Naive B cell (primary cell): ENCODE data around the gene XPR1. TPM values are rescaled to one million over a fixed set of nuclear protein-coding genes. Genes with fewer than 3 reads are reported as not detected.

Source experiments
- ATAC-seq, 2 donors: fragments of 150-1000 bp; cut with Tn5 transposase; 2 replicates each; pipeline ENCODE4 v1.10.0; 2021; ENCODE audit warnings: low read depth in 2 of 2, mild to moderate bottlenecking in 2 of 2, moderate library complexity in 2 of 2
- DNase-seq: peaks from one replicate; pipeline ENCODE4 v3.0.0; 2022
- H3K27ac Mint-ChIP-seq, 6 donors: one replicate each; pipeline ENCODE4 v1.8.0; 2020 to 2022; ENCODE audit warnings: mild to moderate bottlenecking in 6 of 6, mixed read lengths in 6 of 6, moderate library complexity in 5 of 6, inconsistent platforms in 2 of 6
- H3K27me3 Mint-ChIP-seq, 3 donors: one replicate each; pipeline ENCODE4 v1.8.0; 2021 to 2022; ENCODE audit warnings: mixed read lengths in 3 of 3, mild to moderate bottlenecking in 1 of 3
- H3K36me3 Mint-ChIP-seq, 2 donors: one replicate each; pipeline ENCODE4 v1.8.0; 2020 to 2022; ENCODE audit warnings: mixed read lengths in 2 of 2, inconsistent platforms in 1 of 2, mild to moderate bottlenecking in 1 of 2
- H3K4me1 Mint-ChIP-seq, 3 donors: one replicate each; pipeline ENCODE4 v1.8.0; 2020 to 2022; ENCODE audit warnings: mixed read lengths in 3 of 3, inconsistent platforms in 1 of 3, mild to moderate bottlenecking in 1 of 3, moderate library complexity in 1 of 3
- H3K4me3 Mint-ChIP-seq, 8 donors: one replicate each; pipeline ENCODE4 v1.8.0; 2020 to 2022; ENCODE audit warnings: mild to moderate bottlenecking in 8 of 8, mixed read lengths in 8 of 8, moderate library complexity in 8 of 8, inconsistent platforms in 2 of 8
- H3K9me3 Mint-ChIP-seq, 7 donors: one replicate each; pipeline ENCODE4 v1.8.0; 2020 to 2022; ENCODE audit warnings: mixed read lengths in 7 of 7, mild to moderate bottlenecking in 5 of 7, inconsistent platforms in 2 of 7, moderate library complexity in 1 of 7
- polyA plus RNA-seq, 6 donors: library from polyadenylated mRNA; unstranded; fragments of 300-500 nt; fragmentation: Illumina TruSeq; gene quantifications; one replicate each; pipeline ENCODE4 v1.2.3, GENCODE V29; 2021; ENCODE audit warnings: low read depth in 6 of 6

XPR1 gene
- polyA plus RNA-seq, 6 donors from 2014 or later = 2.3 to 6.0 (median 4.9) TPM

DNA sequence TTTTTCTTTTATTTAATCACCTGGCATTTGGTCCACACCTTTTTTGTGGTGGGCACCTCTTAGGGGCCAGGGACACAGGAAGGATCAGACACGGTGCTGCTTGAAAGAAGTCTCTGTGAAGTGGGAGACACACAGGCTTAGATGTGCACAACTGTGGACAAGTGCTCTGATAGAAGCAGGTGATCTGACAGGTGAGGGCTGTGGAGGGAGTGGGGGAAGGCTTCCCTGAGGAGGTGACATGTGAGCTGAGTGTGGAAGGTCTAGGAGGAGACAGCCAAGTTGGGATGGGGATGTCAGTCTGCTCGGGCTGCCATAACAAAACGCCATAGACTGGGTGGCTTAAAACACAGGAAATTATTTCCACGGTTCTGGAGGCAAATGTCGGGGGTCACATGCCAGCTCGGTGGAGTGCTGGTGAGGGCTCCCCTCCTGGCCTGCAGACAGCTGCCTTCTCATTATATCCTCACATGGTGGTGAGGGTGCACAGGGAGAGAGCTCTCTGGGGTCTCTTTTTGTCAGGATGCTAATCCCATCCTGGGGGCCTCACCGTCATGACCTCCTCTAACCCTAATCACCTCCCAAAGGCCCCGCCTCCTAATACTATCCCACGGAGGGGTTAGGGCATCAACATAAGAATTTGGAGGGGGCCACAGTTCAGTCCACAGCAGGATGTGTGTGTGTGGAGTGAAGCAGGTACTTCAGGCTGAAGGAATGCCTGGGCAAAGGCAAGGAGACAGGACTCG, 275.7 kb downstream of the XPR1 start:
- Mint-ChIP-seq H3K27me3 (peaks cover 18 to 27% (median 22%) of the 10 kb centered on the region in 3 donors), H3K36me3 (no peaks in the 10 kb centered on the region), H3K4me3 (no peak overlapping the region), H3K27ac (no peak overlapping the region), H3K9me3 (peaks cover 0 to 7% (median 3%) of the 10 kb centered on the region in 7 donors), H3K4me1 (peaks cover 0 to 13% (median 8%) of the 10 kb centered on the region in 3 donors)
- no peak for ATAC-seq
- no peak for DNase-seq

DNA sequence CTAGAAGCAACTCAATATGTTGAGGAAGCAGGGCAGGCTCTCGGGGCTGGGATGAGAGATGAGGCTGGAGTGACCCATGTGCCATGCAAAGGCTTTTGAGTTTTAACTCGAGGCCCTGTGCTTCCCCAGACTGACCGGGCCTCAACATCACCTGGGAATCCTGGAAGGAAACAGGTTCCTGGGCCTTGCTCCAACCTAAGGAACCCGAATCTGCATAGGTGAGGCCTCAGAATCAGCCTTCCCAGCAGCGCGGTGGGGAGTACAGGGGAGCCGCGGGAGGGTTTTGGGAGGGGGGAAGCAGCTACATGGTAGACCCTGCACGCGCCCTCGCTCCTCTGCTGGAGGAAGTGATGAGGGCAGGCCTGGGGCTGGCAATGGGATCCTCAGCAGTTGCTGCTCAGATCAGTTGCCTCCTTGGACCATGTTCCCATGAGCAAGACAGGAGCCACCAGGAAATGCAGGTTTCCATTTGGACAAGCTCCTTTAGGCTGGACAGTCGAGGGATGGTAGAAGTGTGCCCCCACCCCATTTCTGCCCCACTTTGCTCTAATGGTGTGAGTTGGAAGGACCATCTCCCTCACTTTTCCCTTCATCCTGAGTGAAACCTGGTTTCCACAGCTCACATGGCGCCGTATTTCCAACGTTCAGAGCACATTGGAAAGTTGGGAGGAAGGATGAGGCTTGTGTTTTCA, 276.4 kb downstream of the XPR1 start:
- no peak overlapping the region for H3K4me3 Mint-ChIP-seq
- H3K27me3 Mint-ChIP-seq = peaks cover 18 to 27% (median 22%) of the 10 kb centered on the region in 3 donors
- H3K27ac Mint-ChIP-seq = no peak overlapping the region
- H3K4me1 Mint-ChIP-seq = peaks cover 0 to 13% (median 8%) of the 10 kb centered on the region in 3 donors
- H3K9me3 Mint-ChIP-seq = peaks cover 0 to 7% (median 3%) of the 10 kb centered on the region in 7 donors
- DNase-seq = no peak
- no peaks in the 10 kb centered on the region for H3K36me3 Mint-ChIP-seq
- no peak for ATAC-seq

DNA sequence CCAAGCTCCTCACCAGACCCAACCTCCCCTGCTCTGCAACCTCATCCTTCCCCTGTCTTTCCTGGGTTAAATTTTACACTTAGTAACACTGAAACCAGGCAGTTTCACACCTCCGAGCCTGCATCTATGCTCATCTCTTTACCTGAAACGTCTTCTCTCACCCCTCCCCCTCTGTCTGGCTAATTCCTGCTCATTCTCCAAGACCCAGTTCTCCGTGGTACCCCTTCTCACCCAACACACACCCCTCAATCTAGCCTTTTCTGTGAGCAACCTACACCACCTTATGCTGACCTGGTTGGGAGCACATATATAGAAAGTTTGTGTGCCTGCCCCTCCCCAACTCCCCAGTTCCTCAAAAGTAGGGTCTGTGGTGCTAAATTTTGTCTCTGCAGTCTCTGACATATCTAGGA, 277.2 kb downstream of the XPR1 start:
- no peak overlapping the region for H3K4me3 Mint-ChIP-seq
- DNase-seq (no peak), ATAC-seq (no peak)
- peaks cover 0 to 7% (median 3%) of the 10 kb centered on the region in 7 donors for H3K9me3 Mint-ChIP-seq
- H3K4me1 Mint-ChIP-seq = peaks cover 0 to 13% (median 12%) of the 10 kb centered on the region in 3 donors
- H3K36me3 Mint-ChIP-seq = no peaks in the 10 kb centered on the region
- H3K27me3 Mint-ChIP-seq = peaks cover 23 to 35% (median 28%) of the 10 kb centered on the region in 3 donors
- no peak overlapping the region for H3K27ac Mint-ChIP-seq

DNA sequence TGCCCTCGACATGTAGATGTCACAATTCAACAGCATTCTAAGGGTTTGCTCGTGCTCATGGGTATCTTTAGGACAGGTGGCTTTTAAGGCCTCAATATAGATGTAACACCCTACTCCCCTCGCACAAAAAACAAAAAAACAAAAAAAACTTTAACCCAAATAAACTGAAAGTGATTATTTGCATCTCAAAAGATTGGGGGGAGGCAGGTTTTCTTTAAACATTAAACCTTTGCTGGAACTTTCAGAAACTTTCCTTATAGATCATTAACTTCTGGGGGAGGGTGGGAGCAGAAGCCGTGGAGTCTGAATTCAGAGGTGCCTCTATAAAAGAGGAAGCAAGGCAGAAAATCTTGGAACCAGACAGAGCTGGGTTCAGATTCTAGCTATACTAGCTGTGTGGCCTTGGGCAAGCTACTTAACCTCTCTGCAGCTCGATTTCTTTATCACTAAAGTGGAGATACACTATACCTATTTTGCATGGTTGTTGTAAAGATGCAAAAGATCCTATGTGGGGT, 277.7 kb downstream of the XPR1 start:
- ATAC-seq (no peak), DNase-seq (no peak)
- H3K27me3 Mint-ChIP-seq = peaks cover 26 to 37% (median 30%) of the 10 kb centered on the region in 3 donors
- H3K9me3 Mint-ChIP-seq = peaks cover 0 to 3% (median 1%) of the 10 kb centered on the region in 7 donors
- peak overlapping the region in 1 of 6 donors; percentile 78 for H3K27ac Mint-ChIP-seq
- peaks cover 0 to 13% (median 12%) of the 10 kb centered on the region in 3 donors for H3K4me1 Mint-ChIP-seq
- no peak overlapping the region for H3K4me3 Mint-ChIP-seq
- H3K36me3 Mint-ChIP-seq = no peaks in the 10 kb centered on the region

DNA sequence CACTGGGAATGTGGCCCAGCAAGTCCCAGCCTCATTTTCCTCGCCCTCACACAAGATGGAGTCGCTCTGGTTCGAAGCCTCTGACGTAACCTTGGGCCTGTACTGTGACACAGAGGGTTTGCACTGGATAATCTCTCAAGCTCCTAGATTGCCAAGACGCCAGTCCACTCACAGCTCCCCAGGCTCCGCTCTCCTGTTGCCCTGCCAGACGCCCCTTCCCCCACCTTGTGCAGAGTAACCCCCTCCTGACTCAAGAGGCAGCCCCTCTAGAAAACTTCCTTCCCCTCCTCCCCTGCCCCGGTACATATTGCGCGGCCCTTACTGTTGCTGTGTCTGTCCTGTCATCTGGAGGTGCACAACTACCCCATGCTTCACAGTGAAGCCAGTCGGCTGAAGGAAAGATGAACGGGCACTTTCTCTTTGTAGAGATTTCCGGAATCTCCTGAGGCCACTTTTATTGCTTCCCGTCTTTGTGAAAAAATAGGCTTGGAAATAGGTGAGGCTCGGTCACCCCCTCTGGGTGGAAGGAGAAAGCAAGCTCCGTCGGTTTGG, 279.9 kb downstream of the XPR1 start:
- DNase-seq (no peak), ATAC-seq (no peak)
- H3K4me1 Mint-ChIP-seq = peaks cover 0 to 13% (median 12%) of the 10 kb centered on the region in 3 donors
- H3K36me3 Mint-ChIP-seq = no peaks in the 10 kb centered on the region
- no peaks in the 10 kb centered on the region for H3K9me3 Mint-ChIP-seq
- peaks cover 31 to 53% (median 31%) of the 10 kb centered on the region in 3 donors for H3K27me3 Mint-ChIP-seq
- H3K27ac Mint-ChIP-seq = no peak overlapping the region
- peak overlapping the region; percentile 53 to 84 (median 68) for H3K4me3 Mint-ChIP-seq

GRCh38 chr1:180912211-180912800, 280.5 kb downstream of the XPR1 start:
- peak overlapping the region in 6 of 8 donors; percentile 52 to 82 (median 60) for H3K4me3 Mint-ChIP-seq
- no peaks in the 10 kb centered on the region for H3K36me3 Mint-ChIP-seq
- H3K9me3 Mint-ChIP-seq = no peaks in the 10 kb centered on the region
- ATAC-seq (no peak), DNase-seq (no peak)
- H3K27ac Mint-ChIP-seq = no peak overlapping the region
- peaks cover 0 to 13% (median 12%) of the 10 kb centered on the region in 3 donors for H3K4me1 Mint-ChIP-seq
- peaks cover 26 to 53% (median 29%) of the 10 kb centered on the region in 3 donors for H3K27me3 Mint-ChIP-seq

DNA sequence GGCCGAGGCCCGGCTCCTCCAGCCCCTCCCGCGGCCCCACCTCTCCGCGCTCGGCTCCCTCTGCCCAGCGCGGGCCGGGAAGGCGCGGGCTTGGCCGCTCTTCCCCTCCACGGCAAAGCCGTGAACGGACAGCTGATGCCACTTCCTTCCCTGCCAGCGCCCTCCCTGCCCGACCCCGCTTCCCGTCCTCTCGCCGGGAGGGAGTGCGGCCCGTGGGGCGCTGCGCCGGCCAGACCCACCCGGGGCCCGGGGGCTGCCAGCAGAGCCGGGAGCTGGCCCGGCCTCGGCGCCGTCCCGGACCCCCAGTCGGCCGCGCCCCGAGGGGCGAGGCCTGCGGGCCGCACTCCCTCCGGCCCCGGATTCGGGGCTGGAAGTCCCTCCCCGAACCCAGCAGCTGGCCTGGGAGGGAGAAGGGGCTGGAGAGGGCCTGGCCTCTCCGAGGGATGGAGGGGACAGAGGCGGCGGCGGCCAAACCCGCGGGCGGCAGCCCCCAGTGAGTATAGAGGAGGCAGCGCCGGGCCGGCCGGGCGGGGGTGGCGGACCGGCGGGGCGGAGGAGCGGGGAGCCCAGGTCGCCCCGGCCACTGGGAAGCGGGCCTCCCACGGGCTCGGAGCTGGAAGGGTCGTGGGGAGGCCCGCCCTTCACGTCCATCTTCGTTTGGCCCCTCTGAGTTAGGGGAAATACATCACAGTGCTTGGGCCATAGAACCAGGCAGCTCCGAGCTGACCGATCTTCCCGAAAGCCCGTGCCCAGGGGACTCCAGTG, 281.2 kb downstream of the XPR1 start, which contains the start of gene KIAA1614:
KIAA1614 (plus strand) TSS at position 97 of the 765 bp plus-strand sequence; CDS start at position 444, 347 bp downstream.
- Mint-ChIP-seq H3K4me1 (peaks cover 0 to 13% (median 12%) of the 10 kb centered on the region in 3 donors), H3K9me3 (no peaks in the 10 kb centered on the region), H3K27ac (no peak within 1 kb of the TSS), H3K36me3 (no peaks in the 10 kb centered on the region), H3K4me3 (peak within 1 kb of the TSS; percentile 56 to 84 (median 75)), H3K27me3 (peaks cover 21 to 53% (median 27%) of the 10 kb centered on the region in 3 donors)
- DNase-seq (no peak), ATAC-seq (no peak)

- peak overlapping the region in 1 of 6 donors; percentile 53 for H3K27ac Mint-ChIP-seq
- H3K9me3 Mint-ChIP-seq = no peaks in the 10 kb centered on the region
- peaks cover 13 to 38% (median 21%) of the 10 kb centered on the region in 3 donors for H3K27me3 Mint-ChIP-seq
- peaks cover 0 to 12% (median 7%) of the 10 kb centered on the region in 3 donors for H3K4me1 Mint-ChIP-seq
- no peak for DNase-seq
- no peak for ATAC-seq
- no peak overlapping the region for H3K4me3 Mint-ChIP-seq
- no peaks in the 10 kb centered on the region for H3K36me3 Mint-ChIP-seq
Measured at GRCh38 chr1:180915426-180915965, 283.7 kb downstream of the XPR1 start.

- Mint-ChIP-seq H3K9me3 (no peaks in the 10 kb centered on the region), H3K4me1 (peaks cover 0 to 12% (median 7%) of the 10 kb centered on the region in 3 donors), H3K4me3 (no peak overlapping the region), H3K27me3 (peaks cover 13 to 35% (median 20%) of the 10 kb centered on the region in 3 donors), H3K27ac (no peak overlapping the region), H3K36me3 (no peaks in the 10 kb centered on the region)
- DNase-seq (no peak), ATAC-seq (no peak)
Measured at GRCh38 chr1:180916012-180916770, 284.4 kb downstream of the XPR1 start.

DNA sequence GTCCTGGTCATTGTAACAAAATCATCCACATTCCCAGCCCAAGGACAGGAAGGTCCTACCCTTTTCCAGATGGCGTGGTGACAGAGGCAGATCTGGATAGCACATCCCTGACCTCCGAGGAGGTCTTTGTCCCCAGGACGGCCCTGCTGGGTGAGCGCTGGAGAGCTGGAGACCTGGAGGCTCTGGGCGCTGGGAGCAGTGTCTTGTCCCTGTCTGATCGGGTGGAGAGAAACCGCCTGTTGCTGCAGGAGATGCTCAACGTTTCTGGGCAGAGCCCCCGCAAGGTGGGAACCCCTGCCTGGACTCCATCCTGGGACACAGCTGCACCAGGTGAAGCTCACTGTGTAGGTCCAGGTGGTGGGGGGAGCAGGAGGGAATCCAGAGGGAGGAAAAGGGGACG, 284.9 kb downstream of the XPR1 start:
- no peaks in the 10 kb centered on the region for H3K9me3 Mint-ChIP-seq
- H3K4me1 Mint-ChIP-seq = peaks cover 0 to 8% (median 4%) of the 10 kb centered on the region in 3 donors
- ATAC-seq = no peak
- H3K27ac Mint-ChIP-seq = no peak overlapping the region
- no peak for DNase-seq
- H3K36me3 Mint-ChIP-seq = no peaks in the 10 kb centered on the region
- no peak overlapping the region for H3K4me3 Mint-ChIP-seq
- peaks cover 13 to 29% (median 15%) of the 10 kb centered on the region in 3 donors for H3K27me3 Mint-ChIP-seq

DNA sequence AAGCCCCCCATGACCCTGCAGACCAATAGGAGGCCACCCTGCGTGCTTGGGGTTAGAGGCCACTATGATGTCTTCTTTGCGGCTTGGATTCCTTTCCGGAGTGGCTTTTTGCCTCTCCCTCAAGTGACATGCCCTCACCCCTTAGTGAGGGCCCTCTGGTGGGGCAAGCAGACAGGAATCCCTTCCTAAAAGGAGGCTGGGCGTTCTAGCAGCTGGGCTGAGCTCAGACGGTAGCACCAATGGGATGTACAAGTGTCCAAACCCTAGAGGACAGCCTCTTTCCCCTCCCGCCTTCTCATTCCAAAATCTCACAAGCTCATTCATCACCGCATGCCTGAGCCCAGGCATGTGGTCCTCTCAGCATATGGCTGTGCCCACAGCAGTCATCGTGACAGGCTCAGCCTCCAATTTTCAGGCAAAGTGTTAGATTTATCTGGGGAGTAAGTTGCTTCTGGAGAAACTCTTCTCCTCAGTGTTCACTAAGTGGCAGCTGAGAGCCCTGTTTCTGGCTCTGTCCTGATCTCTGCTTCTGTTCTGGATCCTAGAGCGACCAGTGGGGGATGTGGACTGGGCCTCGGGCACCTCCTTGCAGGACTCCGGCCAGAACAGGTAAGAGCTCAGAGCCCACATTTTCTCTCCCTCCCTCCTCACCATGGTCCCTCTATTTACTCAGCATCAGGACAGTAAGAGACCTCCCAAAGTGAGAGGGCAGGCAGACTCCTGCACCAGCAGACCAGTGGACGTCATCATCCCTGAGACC, 285.7 kb downstream of the XPR1 start:
- Mint-ChIP-seq H3K4me3 (peak overlapping the region in 1 of 8 donors; percentile 33), H3K27ac (no peak overlapping the region), H3K4me1 (peaks cover 0 to 4% (median 0%) of the 10 kb centered on the region in 3 donors), H3K9me3 (no peaks in the 10 kb centered on the region), H3K27me3 (peaks cover 12 to 26% (median 13%) of the 10 kb centered on the region in 3 donors), H3K36me3 (no peaks in the 10 kb centered on the region)
- DNase-seq = no peak
- no peak for ATAC-seq
